Testis (tissue), 3 donors: ENCODE measurements around the gene ARID5A. TPM values are rescaled to one million over a fixed set of nuclear protein-coding genes. Genes with fewer than 3 reads are reported as not detected.
A peak's percentile ranks its signal among the peaks of the same experiment; 100 is the strongest.

Experiments used
- DNase-seq: peaks from one replicate; pipeline ENCODE4 v3.0.0-alpha.2; 2019
- H3K27ac ChIP-seq, 2 donors: fragments of 200-600 bp; sonication (generic); one replicate each; pipeline ENCODE4 v1.5.1; 2019
- H3K27me3 ChIP-seq: fragments of 200-600 bp; sonication (generic); one replicate; pipeline ENCODE4 v1.5.1; 2019
- H3K36me3 ChIP-seq: fragments of 200-600 bp; sonication (generic); one replicate; pipeline ENCODE4 v1.5.1; 2017; ENCODE audit warnings: low read depth; ENCODE audit errors: missing control alignments
- H3K4me1 ChIP-seq: fragments of 200-600 bp; sonication (generic); one replicate; pipeline ENCODE4 v1.5.1; 2019
- H3K4me3 ChIP-seq, 2 donors: fragments of 200-600 bp; sonication (generic); one replicate each; pipeline ENCODE4 v1.5.1; 2017 to 2019
- H3K9me3 ChIP-seq: fragments of 200-600 bp; sonication (generic); one replicate; pipeline ENCODE4 v1.5.1; 2017
- POLR2A ChIP-seq: fragments of 450-650 bp; IDR thresholded peaks from one replicate; pipeline ENCODE4 v1.6.1; 2017; ENCODE audit warnings: antibody characterized with exemption, mild to moderate bottlenecking, moderate library complexity
- WGBS, 2 donors: methylation state at CpG; one replicate each; pipeline ENCODE4 v1.1.5; 2018; 5-methylcytosine and 5-hydroxymethylcytosine counted together
- intact Hi-C: fragments of 100-400 bp; cut with DNase I; formaldehyde crosslinking; loops from one replicate; pipeline ENCODE4 v1.15.1; 2023; ENCODE audit warnings: low total_unique reads
- polyA plus RNA-seq: library from polyadenylated mRNA; stranded (reverse); fragments of 350-450 nt; fragmentation: Illumina TruSeq; extraction: RNeasy Lipid Tissue Mini Kit (QIAGEN cat#74804); gene quantifications from one replicate; pipeline ENCODE4 v1.2.3, GENCODE V29; 2014; ENCODE audit warnings: low read depth, low replicate concordance; ENCODE audit not compliant: insufficient read depth
- total RNA-seq, 2 donors: library from RNA; depleted of rRNA; stranded (reverse); fragments of >200 nt; gene quantifications; one replicate each; pipeline ENCODE4 v1.2.3, GENCODE V29; 2016
- TF ChIP-seq, protein P1 (sequence below), 3 experiments: fragments of 450-650 bp in 2 of 3; fragments of 200-600 bp in 1 of 3; sonication (generic) in 1 of 3; IDR thresholded peaks; one replicate each; pipeline ENCODE4 v1.5.1; 2016 to 2019; ENCODE audit warnings: antibody characterized with exemption in 3 of 3, mild to moderate bottlenecking in 2 of 3, moderate library complexity in 1 of 3

ARID5A gene
- total and polyA plus RNA-seq, 3 donors from 2014 or later, result 20.1 to 33.7 (median 31.7) TPM

- no peaks in the 10 kb centered on the region for H3K36me3 ChIP-seq
- intact Hi-C loops, result no loop called here
Measured at GRCh38 chr2:96548558-96549465, 12.3 kb downstream of the ARID5A start.

DNA sequence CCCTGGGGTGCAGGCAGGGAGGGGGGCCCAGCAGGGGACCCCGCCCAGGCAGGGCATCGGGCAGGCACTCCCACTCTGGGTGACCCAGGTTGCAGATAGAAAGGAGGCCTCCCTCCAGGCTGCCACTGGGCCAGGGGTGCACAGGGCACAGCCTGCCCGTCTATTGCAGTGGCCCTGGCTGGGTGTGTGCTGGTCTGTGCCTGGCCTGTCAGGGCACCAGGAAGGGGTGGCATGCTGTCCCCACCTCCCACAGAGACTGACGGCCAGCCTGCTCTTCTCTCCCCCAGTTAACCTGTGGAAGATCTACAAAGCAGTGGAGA lies 12.9 kb downstream of the ARID5A start:
- intact Hi-C loops, result no loop called here
- no peak overlapping the region for H3K27ac ChIP-seq
- 70 to 84% methylated on average over 2 to 4 of the region's 4 CpGs for WGBS, 2 donors
- no peaks in the 10 kb centered on the region for H3K27me3 ChIP-seq
- H3K9me3 ChIP-seq, result no peaks in the 10 kb centered on the region
- peaks cover 5% of the 10 kb centered on the region for H3K4me1 ChIP-seq
- TF ChIP-seq, protein P1, sequence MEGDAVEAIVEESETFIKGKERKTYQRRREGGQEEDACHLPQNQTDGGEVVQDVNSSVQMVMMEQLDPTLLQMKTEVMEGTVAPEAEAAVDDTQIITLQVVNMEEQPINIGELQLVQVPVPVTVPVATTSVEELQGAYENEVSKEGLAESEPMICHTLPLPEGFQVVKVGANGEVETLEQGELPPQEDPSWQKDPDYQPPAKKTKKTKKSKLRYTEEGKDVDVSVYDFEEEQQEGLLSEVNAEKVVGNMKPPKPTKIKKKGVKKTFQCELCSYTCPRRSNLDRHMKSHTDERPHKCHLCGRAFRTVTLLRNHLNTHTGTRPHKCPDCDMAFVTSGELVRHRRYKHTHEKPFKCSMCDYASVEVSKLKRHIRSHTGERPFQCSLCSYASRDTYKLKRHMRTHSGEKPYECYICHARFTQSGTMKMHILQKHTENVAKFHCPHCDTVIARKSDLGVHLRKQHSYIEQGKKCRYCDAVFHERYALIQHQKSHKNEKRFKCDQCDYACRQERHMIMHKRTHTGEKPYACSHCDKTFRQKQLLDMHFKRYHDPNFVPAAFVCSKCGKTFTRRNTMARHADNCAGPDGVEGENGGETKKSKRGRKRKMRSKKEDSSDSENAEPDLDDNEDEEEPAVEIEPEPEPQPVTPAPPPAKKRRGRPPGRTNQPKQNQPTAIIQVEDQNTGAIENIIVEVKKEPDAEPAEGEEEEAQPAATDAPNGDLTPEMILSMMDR (IDR thresholded peaks at IDR 0.05), result no peak
- no peak for TF ChIP-seq POLR2A
- H3K36me3 ChIP-seq, result no peaks in the 10 kb centered on the region
- no peak for DNase-seq
- H3K4me3 ChIP-seq, result no peak overlapping the region

More at GRCh38 chr2:96548558-96549465, 12.3 kb downstream of the ARID5A start:
- no peak for DNase-seq
- no peak overlapping the region for H3K4me3 ChIP-seq
- H3K27me3 ChIP-seq, result no peaks in the 10 kb centered on the region
- H3K9me3 ChIP-seq, result no peaks in the 10 kb centered on the region
- no peaks in the 10 kb centered on the region for H3K4me1 ChIP-seq
- WGBS, 2 donors, result 86% methylated on average over 21 to 24 of the region's 24 CpGs
- H3K27ac ChIP-seq, result no peak overlapping the region
- TF ChIP-seq POLR2A, result no peak
- TF ChIP-seq, protein P1 (IDR thresholded peaks at IDR 0.05), result no peak

GRCh38 chr2:96549967-96550786 lies 13.6 kb downstream of the ARID5A start:
- TF ChIP-seq, protein P1 (IDR thresholded peaks at IDR 0.05), result peak; percentile 43 to 68 (median 56)
- no peak for TF ChIP-seq POLR2A
- Histone ChIP-seq H3K36me3 (no peaks in the 10 kb centered on the region), H3K4me3 (peak overlapping the region in 1 of 2 donors; percentile 44), H3K27me3 (no peaks in the 10 kb centered on the region), H3K27ac (no peak overlapping the region), H3K4me1 (peaks cover 5% of the 10 kb centered on the region), H3K9me3 (no peaks in the 10 kb centered on the region)
- 40 to 65% methylated on average over 2 to 43 of the region's 61 CpGs for WGBS, 2 donors
- intact Hi-C loops, result no loop called here
- DNase-seq, result peak; percentile 72

GRCh38 chr2:96550787-96551604 lies 14.4 kb downstream of the ARID5A start:
- Histone ChIP-seq H3K9me3 (no peaks in the 10 kb centered on the region), H3K4me1 (peaks cover 5% of the 10 kb centered on the region), H3K27me3 (no peaks in the 10 kb centered on the region), H3K4me3 (no peak overlapping the region), H3K27ac (no peak overlapping the region), H3K36me3 (no peaks in the 10 kb centered on the region)
- 91% methylated on average over 11 of the region's 14 CpGs; no CpG with 5 or more reads in 1 of the 2 donors for WGBS, 2 donors
- DNase-seq, result no peak
- TF ChIP-seq, protein P1 (IDR thresholded peaks at IDR 0.05), result no peak
- TF ChIP-seq POLR2A, result no peak
- intact Hi-C loops, result no loop called here
